ENCODE data around the gene YPEL2.

DNA sequence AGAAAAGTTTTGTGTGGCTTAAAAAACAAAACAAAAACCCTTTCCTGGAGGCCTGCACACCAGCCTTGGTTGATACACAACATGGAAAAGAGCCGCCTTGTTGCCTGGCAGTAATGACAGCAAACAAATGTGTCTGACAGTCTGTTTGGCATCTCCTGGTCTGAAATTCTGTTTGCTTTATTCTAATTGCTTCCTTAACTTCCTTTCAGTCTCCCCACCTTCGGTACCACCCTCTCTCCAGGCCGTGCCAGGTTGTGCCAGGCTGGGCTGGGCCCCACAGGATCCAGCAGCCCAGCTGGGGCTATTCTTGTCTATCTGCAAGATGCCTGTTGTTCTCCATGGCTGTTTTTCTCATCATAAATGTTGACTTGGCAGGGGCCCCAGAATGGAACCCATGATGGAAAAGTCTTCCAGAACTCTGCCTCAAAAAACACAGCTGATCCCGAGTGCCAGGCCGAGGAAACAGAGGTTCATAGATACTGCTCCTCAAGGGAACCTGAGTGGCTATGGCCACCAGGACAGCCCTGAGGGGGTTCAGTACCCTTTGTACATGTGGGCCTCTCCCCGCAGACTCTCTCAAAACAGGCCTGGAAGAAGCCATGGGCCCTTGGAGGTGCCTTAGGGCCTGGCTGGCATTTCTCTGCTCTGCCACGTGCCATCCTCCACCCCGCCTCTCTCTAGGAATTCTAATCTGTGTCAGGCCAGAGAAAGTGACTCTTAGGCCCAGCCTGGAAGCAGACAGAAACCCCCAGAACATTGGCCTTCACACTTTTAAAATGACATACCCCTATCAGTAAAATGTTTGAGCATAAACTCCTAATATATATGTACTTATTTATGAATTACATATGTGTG lies 50.5 kb downstream of the YPEL2 start:
- TF ChIP-seq, protein P1, sequence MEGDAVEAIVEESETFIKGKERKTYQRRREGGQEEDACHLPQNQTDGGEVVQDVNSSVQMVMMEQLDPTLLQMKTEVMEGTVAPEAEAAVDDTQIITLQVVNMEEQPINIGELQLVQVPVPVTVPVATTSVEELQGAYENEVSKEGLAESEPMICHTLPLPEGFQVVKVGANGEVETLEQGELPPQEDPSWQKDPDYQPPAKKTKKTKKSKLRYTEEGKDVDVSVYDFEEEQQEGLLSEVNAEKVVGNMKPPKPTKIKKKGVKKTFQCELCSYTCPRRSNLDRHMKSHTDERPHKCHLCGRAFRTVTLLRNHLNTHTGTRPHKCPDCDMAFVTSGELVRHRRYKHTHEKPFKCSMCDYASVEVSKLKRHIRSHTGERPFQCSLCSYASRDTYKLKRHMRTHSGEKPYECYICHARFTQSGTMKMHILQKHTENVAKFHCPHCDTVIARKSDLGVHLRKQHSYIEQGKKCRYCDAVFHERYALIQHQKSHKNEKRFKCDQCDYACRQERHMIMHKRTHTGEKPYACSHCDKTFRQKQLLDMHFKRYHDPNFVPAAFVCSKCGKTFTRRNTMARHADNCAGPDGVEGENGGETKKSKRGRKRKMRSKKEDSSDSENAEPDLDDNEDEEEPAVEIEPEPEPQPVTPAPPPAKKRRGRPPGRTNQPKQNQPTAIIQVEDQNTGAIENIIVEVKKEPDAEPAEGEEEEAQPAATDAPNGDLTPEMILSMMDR (conservative IDR thresholded peaks at IDR 0.05), result no peak
- no peak for TF ChIP-seq ZFX (IDR thresholded peaks at IDR 0.05)
